Right renal pelvis (tissue), 4 donors: ENCODE results near the gene HS1BP3. TPM values are rescaled to one million over a fixed set of nuclear protein-coding genes. Genes with fewer than 3 reads are reported as not detected.

Source experiments
- DNase-seq, 4 donors: peaks; one replicate each; pipeline ENCODE4 v3.0.0-alpha.2; 2013; ENCODE audit warnings: low read depth in 4 of 4, low spot score in 3 of 4, missing footprints in 1 of 4
- polyA plus RNA-seq, 4 donors: library from polyadenylated mRNA; unstranded; fragments of 120-200 nt; gene quantifications; one replicate each; pipeline ENCODE4 v1.2.1, GENCODE V29; 2013; ENCODE audit not compliant: insufficient read length in 4 of 4

HS1BP3 gene
- polyA plus RNA-seq, 4 donors = 18.9 to 22.0 (median 19.2) TPM

DNA sequence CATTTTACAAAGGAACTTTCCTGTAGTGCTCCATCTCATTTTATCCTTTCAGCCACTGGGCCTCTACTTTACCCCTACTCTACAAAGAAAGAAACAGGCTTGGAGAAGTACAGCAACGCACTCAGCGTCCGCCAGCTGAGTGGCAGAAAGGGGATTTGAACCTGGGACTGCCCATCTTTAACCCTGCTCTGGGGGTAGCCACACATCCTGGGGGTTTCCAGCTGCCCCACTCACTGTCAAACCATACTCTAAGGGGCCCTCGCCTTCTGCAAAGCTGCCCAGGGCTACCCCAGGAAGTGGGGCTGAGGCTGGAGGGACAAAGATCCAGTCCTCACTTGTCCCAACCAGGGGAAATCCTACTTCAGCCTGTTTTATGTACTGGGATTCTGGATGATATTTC is 17.9 kb downstream of the HS1BP3 start:
- no peak for DNase-seq

DNA sequence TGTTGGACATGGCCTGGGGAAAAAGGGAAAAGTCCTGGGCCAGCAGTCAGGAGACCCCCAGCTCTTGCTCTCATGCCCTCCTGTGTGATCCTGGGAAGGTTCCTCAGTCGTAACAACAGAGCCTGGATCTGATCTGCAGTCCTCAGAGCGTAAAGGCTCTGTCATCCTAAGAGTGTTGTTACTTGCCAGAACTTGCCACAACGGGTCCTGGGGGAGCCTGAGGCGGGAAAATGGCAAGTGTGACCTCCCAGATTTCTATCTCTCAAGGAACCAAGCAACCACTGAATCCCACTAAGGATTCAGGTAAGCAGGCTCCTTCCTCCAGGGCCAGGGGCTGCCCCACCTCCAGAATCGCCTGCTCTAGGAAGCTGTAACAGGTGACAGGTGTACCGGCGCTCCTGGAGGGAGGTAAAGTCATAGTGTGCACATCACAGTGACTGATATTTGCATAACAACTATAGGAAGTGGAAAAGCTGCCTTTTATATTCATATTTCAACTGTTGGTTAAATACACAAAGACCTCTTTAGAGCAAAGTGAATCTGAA is 18.4 kb downstream of the HS1BP3 start:
- DNase-seq = no peak

DNA sequence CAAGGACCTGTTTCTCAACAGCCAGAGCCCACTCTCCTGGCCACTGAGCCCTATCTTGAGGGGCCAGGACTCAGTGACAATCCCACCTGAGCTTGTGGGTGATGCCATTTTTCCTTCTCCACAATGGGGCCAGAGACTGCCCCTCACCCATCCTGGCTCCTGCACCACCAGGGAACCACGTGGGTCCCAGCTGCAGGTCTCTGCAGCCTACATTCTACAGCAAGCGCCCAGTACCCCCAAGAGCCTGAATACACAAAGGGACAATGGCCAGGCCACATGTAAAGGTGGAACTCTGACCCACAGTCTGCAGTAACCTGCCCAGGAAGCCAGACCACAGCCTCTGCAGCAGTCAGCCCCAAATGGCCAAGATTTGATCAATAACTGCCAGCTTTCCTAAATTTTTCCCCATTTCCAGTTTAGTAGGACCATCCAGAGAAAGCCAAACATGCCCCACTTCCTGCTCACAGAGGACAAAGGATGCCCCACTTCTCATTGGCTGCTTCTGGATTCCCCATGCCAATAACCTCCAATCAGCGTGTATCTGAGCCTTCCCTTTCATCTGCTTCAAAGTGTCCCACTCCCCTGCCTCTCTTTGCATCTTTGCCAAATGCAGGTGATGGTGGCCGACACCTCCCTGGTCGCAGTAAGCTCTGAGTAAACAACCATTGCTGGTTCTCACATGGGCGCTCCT is 19.1 kb downstream of the HS1BP3 start:
- DNase-seq = no peak

DNA sequence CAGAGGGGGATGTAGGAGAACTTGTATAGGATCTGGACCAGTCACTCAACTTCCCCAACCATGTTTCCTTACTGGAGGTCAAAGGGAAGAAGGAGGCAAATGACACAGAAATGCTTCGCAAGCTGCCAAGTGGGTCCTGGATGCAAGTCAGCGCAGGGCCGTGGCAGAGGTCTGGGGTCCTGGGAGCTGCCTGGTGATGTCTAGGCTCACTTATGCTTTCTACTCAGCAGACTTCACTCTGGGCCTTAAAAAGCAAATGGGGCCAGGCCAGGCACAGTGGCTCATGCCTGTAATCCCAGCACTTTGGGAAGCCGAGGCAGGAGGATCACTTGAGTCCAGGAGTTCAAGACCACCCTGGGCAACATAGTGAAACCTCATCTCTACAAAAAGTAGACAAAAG is 19.9 kb downstream of the HS1BP3 start:
- no peak for DNase-seq

DNA sequence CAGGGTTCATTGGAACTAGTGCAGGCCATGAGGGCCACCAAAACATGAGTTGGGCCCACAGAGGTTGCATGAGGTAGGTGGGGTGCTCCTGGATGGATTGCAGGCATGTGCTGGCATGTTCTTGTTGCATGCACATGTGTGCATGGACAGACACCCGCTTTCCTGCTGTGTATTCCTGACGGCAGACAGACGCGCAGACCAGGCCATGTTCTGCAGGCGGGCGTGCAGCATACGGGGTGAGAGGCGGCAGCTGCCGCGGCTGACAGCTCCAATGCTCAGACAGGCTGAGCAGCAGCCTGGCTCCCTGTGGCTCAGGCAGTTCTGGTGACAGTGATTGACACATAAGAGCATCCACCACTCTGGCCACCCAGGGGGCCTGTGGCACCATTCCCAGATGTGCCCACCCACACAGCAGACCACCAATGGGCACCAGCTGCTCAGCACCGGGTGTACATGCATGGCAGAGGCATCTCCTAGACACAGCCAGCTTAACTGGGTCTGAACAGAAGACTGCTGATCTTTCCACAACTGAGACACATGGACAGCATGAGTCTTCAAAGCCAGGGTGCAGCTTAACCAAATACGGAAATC is 21.2 kb downstream of the HS1BP3 start:
- no peak for DNase-seq

DNA sequence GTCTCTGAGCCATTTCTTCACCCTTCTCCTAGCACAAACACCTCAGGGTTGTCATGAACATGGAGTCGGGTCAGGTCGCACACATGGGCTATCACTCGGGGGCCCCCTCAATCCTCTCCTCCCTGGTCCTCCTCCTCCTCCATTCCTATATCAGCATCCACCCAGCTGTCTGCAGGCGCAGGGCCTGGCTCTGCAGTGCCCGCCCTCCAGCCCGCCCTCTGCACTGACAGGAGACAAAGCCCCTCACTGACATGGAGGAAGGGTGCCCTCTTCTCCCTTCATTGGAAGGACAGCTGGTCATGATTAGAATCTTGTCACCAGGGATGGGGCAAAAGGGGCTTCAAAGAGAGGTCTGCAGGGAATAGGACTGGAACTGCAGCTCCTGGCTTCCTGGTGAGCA is 21.7 kb downstream of the HS1BP3 start:
- DNase-seq = no peak

DNA sequence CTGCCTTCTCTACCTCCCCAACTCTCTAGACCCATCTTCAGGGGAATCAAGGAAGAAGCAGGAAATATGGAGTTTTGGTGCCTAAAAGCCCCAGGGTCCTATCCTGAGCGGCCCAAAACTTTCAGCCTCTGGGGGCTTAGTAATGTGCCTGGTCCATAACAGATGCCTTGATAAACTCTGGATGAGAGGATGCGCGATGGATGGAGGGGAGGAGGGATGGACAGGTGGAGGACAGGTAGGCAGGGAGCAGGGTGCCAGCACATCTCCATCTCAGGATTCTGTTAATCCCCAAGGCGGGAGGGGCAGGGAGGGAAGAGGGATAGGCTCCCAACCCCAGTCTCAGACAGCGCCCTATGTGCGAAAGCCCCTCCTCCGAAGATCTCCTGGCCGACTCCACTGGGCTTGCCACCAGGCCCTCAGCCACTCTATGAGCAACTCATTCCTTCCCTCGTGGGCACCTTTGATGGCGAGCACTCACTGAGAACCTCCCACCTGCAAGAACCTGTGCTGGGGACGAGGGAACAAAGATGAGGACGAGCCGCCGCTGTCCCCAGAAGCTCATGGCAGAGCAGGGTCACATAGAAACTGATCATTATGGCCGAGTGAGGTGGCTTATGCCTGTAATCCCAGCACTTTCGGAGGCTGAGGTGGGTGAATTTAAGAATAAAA is 23.1 kb downstream of the HS1BP3 start:
- no peak for DNase-seq

DNA sequence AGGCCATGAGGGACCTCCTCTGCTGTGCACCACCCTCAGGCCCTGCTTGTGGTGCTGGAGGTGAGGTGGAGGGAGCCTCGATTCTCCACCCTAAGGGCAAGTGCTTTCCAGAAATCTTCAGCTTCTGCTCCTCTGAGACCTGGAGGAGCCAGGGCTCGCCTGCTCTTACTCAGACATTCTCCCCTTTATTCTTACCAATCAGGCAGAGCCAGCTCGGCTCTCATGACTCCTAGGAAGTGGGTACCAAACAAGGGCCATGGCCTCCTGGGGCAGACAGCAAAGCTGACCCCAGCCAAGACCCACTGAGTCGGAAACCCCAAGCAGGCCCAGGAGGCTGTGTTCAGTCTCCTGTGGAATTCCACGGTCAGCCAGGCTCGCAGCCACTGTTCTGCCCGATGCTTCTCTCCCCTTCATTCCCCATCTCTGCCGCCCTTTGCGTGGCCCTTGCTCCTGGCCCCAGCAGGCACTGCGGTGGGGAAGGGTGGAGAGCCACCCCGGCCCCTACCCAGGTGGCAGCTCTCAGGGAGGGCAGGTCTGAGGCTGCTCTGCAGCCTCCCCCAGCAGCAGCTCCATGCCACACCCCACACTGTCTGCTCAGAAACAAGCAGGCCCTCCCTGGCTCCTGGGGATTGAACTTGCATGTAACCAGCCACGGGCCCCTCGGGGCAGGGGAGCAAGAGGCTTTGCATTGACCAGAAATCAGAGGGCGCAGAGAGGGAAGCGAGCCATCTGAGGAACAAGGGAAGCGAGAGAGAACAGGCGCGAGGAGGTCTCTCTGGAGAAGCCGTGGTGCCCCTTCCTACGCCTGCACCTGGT is 24.0 kb downstream of the HS1BP3 start:
- DNase-seq = no peak

DNA sequence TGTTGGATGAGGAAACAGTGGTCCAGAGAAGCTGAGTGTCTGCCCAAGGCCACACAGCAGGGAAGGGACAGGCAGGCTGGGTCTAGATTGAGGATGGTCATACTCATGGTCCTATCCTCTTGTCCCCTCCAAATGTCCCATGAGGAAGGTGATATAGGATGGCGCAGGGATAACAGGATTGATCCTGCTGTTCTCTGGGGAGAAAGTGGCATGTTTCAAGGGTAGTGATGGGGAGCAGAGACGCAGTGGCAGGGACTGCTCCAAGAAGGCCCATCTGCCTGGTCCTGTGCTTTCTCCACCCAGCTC is 24.6 kb downstream of the HS1BP3 start:
- DNase-seq = no peak

DNA sequence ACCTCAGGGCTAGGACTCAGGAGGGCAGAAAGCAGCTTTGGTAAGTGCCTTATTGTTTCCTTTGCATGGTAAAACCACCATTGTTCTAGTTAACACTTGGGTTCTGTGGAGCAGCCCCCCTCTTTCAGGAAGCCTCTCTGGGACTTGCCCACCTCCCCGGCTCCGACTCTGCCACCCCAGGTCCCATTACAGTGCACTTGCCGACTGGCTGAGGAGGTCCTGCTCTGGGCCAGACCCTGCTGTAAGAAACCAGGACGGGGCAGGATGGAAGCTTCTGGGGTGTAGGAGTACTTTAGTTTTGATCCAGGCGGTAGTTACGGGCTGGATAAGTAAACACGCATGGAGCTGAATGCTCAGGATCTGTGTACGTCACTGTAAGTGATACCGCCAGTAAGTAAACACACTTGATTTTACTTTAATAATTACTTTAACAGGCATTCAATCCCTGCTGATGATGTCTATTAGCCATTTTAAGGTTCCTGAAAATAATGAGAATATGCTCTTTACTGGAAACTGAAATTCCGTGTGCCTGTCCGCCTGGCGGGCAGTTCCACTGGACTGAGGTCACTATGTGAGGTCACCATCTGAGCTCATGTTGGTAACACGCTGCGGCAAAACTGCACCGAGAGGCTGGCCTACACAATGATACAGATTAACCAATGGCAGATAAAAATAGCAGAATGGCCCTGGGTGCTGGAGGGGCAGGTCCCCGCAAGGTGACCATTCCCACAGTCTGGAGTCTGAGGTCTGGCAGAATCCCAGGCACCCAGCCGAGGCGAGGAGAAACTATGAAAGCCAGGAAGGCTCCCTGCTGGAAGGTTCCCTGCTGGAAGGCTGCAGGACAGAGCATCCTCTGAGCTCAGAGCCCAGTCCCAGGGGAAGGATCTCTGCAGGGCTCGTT is 25.2 kb downstream of the HS1BP3 start:
- no peak for DNase-seq

DNA sequence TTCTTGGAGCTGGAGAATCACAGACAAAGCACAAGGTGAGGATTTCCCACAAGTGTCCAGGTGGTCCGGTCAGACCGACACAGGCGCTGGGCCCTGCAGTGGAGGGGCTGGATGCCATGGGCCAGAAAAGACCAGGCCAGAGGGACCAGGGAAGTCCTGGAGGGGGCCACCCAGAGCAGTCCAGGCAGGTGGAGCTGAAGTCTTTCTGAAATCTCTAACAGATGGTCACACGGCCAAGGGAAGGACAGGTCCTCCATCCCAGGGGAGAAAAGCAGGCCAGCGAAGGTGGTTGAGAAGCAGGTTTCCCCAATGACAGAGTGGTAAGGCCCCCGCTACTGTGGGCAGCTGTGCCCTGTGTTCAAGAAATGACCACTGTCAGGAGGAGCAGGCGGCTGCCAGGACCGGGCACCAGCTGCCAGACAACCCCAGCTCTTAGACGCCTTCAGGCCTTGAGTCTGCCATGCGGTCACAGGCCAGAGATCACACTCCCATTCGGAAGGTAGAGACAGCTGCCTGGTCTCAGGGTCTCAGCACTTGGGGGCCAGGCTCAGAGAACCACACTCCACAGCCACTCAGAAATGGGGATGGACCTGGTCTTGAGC is 25.9 kb downstream of the HS1BP3 start:
- no peak for DNase-seq

DNA sequence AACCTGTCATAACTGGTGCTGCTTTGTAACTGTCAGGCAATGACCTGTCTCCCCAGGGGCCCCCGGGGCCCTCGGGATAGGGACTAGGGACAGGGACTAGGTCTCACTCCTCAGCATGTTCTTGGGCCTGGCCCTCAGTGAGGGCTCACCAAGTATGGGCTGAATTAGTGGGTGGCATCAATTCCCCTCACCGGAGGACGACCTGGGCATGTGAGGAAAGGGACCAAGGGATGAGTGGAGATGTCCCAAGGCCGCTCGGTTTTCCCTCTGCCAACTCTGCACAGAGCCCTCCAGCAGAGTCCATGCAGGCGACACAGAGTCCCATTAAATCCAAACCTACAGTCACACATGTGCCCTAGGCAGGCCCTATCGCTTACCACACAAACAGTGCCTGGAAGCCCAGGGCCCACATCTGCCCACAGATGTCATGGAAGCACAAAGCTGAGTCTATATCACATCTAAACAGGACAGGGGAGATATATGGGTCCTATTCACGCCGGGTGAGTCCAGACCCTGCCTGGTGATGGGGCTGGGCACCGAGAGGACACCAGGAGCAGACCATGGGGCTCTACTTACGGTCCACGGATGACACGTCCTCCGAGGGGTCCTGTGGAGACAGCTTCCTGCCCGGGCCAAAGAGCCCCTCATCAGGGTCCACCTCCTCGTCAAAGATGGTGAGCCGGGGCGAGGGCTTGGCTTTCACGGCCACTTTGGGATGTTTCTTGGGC is 26.6 kb downstream of the HS1BP3 start:
- DNase-seq = no peak

DNA sequence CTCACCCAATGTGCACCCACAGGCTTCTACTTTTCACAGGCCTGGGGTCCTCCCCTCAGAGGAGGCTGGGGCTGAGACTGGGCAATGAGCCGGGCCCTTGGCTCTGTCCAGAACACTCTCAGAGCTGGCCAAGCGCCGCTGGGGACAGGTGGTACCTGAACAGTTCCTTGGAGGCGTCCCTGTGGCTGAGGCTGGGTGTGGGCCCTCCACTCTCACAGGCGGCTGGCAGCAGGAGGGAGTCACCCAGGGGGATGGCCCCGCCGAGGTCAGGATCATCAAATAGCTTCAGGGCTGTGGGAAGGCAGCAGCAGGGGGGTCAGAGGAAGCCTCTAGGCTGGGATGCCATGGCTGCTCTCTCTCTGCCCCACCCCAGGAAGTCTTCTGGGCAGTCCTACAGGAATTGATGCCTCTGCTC is 27.1 kb downstream of the HS1BP3 start:
- no peak for DNase-seq

DNA sequence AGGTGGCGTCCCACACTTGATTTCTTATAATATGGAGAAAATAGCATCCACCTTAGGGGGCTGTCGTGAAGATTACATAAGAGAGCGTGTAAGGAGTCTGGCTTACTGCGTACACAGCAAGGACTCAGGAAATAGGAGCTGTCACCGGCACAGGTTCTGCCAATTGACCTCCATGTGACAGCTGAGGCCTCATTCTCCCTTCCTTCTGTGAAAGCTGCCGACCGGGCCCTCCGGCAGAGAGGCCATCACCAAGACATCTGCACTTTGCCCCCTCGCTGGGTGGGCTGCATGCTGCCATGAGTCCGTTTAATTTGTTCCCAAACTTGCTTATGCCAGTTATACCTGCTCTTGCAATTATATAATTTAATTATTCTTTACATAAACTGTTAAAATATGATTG is 27.7 kb downstream of the HS1BP3 start:
- DNase-seq = no peak

DNA sequence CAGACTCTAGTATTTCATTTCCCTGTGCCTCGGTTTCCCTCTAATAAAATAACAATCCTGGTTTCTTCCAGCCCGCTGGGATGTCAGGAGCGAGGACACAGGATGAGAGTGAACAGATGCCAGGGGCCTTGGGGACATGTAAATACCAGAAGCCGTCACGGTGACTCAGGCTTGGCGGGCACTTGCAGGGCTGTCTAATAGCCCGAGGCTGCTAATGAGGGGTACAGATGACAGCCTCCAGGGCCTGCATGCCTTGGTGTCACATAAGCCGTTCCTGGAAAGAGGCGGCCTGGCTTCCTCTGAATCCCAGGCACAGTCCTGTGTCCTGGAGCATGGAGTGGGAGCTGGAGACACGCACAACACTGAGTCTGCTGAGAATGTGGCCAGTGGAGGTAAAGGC is 28.2 kb downstream of the HS1BP3 start:
- DNase-seq = no peak

DNA sequence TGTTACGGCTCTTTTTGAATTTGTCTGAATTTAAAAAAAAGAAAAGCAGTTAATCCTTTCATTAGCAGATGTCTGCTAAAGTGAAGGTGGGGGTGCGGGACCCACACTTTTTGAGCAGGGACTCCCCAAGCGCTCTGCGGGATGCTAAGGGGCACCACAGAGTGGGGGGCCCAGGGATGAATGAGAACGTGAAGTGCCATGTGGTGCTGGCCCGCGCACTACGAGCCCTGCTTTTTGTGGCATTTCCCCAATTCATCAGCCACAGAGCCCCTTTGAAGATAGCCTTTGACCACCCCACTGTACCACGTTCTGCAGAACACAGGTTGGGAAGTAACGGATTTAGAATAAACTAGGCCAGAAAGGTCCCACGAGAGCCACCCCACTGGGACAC is 28.6 kb downstream of the HS1BP3 start:
- DNase-seq = no peak

DNA sequence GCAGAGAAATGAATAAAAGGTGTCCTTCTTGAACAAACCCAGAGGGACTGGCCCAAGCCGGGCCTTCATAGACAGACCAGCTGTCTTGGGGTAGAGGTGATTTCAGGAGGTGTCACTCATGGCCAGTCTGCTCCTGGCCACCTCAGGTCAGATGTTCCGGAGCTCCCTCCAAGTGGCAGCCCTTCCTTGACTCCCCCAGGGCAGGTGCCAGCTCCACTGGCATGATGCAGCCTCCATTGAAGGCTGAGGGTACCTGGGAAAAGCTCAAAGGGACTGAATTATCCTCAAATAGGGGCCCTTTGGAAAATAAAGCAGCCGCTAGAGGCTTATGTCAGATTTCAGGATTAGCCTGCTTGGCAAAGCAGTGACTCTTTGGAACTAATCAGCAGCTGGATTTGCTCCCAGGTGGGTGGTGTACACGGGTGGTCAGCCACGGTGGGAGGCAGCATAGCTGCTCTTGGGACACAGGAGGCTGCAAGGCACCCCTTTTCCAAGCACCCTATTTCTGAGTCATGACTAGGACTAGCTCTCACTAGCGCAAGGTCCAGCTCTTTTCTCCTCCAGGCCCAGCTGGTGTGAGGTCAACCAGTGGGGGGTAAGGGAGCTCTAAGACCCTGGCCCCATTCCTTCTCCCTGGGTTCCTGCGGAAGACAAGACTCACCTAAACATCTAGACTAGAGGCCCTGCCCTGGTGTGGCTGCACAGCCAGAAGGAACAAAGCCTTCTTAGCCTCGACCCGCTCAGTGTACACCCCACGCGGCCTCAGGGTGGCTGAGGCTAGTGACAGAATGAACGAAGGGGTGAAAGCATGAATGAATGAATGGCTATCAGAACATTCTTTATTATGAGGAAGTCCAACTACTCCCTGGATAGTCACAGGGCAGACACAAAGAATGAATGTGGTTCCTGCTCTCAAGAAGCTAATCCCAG is 29.3 kb downstream of the HS1BP3 start:
- DNase-seq = no peak
